GM18520 (cell line): Measurements from ENCODE around the gene BCAM.
"Not testable (repeated sequence)": the region's sequence is repeated elsewhere in the genome, so short reads cannot be mapped to it uniquely, and the experiment has no call there.

Experiments
- ATAC-seq: cut with Tn5 transposase; IDR thresholded peaks from one replicate; pipeline ENCODE4 v1.9.1; 2021; ENCODE audit not compliant: unreplicated experiment

Gene BCAM

GRCh38 chr19:44808463-44809371 is at the start of gene BCAM:
Gene BCAM, plus strand, starts transcription at chr19:44809103. Its CDS starts 22 bp downstream, at chr19:44809125.
- ATAC-seq = no peak

- ATAC-seq = no peak
These were observed 46.9 kb upstream of the BCAM start for GRCh38 chr19:44762038-44762437.

GRCh38 chr19:44765033-44765948 is 43.6 kb upstream of the BCAM start:
- ATAC-seq = no peak

- no peak for ATAC-seq
These were observed 43.0 kb upstream of the BCAM start for GRCh38 chr19:44765949-44766335.

GRCh38 chr19:44767295-44768180 is 41.4 kb upstream of the BCAM start:
- no peak for ATAC-seq

GRCh38 chr19:44770550-44771257 is 38.2 kb upstream of the BCAM start:
- ATAC-seq = peak; percentile 87

- ATAC-seq = not testable (repeated sequence)
These were observed 36.8 kb upstream of the BCAM start for GRCh38 chr19:44772144-44772543.

GRCh38 chr19:44772959-44773358 is 35.9 kb upstream of the BCAM start:
- ATAC-seq = no peak

GRCh38 chr19:44775676-44776240 is 33.1 kb upstream of the BCAM start:
- ATAC-seq = no peak

- no peak for ATAC-seq
These were observed 32.4 kb upstream of the BCAM start for GRCh38 chr19:44776402-44777096.

GRCh38 chr19:44777715-44778347 is 31.1 kb upstream of the BCAM start, which contains the start of gene CBLC:
Gene CBLC, plus strand, starts transcription at chr19:44777890. Its CDS starts 42 bp downstream, at chr19:44777932.
- ATAC-seq = no peak

GRCh38 chr19:44779150-44779549 is 29.8 kb upstream of the BCAM start:
- ATAC-seq = no peak

GRCh38 chr19:44781694-44782093 is 27.2 kb upstream of the BCAM start:
- not testable (repeated sequence) for ATAC-seq

GRCh38 chr19:44782729-44783128 is 26.2 kb upstream of the BCAM start:
- ATAC-seq = no peak

- ATAC-seq = no peak
These were observed 25.4 kb upstream of the BCAM start for GRCh38 chr19:44783545-44783944.

GRCh38 chr19:44785271-44785670 is 23.6 kb upstream of the BCAM start:
- no peak for ATAC-seq

- no peak for ATAC-seq
These were observed 22.9 kb upstream of the BCAM start for GRCh38 chr19:44785993-44786392.

GRCh38 chr19:44788971-44789370 is 19.9 kb upstream of the BCAM start:
- no peak for ATAC-seq
